Stimulated activated CD4-positive, alpha-beta T cell treated with anti-CD3 and anti-CD28 coated beads, Interleukin-2, amount 100 ng/mL, for 24 hours (primary cell): Measurements from ENCODE around the gene STEAP3.

Experiments used
- DNase-seq, 2 donors: peaks; one replicate each; pipeline ENCODE4 v3.0.0-alpha.2; 2020

STEAP3 gene

DNA sequence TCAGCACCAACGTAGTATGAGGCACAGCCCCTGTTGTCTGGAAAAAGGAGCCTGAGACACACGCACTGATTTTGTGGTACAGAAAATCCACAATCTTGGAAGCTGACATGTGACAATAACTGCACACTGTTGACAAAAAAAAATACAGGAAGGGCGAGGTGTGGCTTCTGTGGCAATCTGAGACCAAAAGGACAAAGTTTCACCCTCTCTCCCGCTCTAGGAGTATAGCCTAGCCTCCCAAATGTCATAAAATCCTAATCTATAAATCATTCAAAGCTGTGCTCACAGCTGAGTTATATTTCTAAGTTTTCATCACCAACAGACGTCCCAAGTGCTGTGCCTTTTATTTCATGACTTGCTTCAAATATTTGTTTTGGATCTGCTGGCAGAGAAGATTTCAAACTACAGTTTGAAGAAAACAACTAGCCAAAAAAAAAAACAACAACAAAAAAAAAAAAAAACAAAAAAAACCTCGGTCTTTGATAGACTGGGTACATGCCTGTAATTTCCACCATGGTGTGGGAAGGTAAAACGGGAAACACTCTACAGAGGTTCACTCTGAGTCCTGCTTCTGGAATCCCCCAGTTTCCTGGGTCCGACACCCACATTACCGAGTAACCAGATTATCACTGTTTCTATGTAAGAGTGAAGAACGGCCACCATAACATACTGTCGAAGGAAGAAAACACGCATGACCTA lies 82.0 kb downstream of the STEAP3 start:
- DNase-seq = no peak

DNA sequence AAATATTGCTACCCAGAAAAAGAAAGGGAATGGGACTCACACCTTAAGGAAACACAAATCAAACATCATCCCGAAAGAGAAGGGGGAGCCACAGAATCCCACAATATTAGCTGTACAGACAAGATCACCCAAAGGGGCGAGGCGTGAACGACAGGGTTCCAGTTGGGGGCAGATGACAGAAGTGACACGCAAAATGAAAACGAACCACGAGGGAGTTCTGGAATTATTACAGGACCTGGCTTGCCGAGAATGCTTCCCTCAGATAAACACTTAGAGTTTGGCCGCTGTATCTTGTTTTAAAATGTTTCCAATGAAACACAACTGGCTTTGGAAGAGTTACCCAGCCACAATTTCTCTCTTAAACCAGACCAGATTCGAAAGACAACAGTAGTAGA lies 82.6 kb downstream of the STEAP3 start:
- DNase-seq = no peak

DNA sequence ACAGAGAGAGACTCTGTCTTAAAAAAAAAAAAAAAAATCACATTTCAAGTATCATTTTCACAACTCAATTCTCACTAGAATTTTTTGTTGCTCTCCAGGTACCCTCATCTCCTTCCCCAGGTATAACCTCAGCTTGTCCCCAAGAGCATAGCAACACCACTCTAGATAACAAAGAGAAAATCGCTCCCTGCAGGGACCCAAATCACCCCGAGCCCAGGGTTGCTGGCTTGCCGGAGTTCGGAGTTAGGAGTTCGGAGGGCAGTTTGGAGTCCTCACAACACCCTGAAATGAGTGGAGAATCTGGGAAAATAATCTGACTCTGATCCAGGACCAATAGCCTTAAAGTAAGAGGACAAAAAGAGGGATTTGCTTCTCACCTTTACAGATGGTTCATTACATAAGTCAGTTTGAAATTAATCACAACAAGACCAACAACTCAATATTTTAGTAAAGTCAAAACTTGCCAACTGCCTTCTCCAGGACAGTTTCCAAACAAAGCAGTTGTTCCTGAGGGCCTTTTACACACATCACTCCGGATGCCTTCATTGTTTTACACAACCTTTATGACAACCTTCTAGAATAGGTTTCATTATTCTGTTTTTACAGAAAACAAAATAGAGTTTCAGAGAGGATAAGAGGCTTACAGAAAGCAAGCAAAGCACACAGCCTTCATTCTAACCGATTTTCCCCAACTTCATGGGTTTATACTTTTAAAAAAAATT lies 83.9 kb downstream of the STEAP3 start:
- DNase-seq = no peak

DNA sequence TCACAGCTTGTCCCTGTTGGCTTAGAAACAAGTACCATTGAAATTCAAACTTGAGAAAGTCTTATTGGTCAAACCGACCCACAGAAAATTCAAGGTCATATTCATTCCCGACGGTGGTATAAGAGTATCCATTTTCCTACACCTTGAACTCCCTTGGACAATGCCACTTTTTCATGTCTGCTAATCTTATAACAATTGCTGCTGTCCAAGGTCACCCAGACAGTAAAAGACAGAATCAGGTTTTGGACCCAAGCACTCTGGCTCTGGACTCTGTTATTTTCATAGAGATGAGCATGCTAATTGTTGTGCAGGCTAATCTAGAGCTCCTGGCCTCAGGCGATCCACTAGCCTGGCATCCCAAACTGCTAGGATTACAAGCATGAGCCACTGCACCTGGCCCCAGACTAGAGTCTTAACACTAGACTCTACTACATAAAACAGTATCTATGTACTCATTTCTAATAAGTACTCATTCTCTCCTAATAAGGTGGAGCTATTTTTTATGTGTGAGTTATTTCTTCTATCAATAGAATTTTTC lies 85.2 kb downstream of the STEAP3 start:
- no peak for DNase-seq

DNA sequence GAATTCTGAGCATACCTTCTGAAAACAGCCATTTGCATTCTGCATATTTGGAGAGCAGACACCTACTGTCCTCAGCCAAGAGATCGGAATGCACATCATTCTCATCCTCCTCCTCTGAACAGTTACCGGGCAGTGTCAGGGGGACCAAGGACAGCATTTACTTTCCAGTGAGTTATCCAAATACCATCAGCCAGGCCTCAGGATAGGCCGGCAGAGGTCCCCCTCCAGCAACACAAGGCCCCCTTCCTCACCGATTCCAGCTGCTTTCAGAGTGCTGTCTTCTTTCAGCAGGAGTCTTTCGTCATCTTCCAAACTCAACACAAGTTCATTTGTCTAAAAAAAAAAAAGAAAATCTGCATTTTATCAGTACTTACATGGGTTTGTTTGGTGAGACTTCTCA lies 87.7 kb downstream of the STEAP3 start:
- no peak for DNase-seq

DNA sequence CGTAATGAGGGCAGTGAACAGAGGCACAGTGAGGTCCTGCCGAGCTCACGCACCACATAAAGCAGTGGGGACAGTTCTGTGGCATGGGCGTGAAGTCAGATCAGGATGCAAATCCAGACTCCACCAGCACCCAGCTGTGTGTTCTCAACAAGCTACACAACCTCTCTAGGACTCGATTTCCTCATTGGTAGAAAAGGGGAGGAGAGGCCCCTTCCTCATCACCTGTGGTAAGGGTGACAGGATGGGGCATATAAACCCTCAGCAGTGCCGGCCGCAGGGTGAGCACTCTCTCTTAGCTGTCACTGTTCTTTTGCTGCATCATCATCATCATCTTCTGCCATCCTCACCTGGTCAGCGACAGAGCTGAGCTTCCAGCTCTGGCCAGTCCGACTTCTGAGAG lies 88.2 kb downstream of the STEAP3 start:
- DNase-seq = no peak
